Cerebellar cortex (tissue), 1 donor: ENCODE data around the gene HSD17B3.
"Not testable (repeated sequence)": the region's sequence is repeated elsewhere in the genome, so short reads cannot be mapped to it uniquely, and the experiment has no call there.

Source experiments
- DNase-seq: peaks from one replicate; pipeline ENCODE4 v3.0.0-alpha.2; 2015; ENCODE audit warnings: low spot score

HSD17B3 gene

DNA sequence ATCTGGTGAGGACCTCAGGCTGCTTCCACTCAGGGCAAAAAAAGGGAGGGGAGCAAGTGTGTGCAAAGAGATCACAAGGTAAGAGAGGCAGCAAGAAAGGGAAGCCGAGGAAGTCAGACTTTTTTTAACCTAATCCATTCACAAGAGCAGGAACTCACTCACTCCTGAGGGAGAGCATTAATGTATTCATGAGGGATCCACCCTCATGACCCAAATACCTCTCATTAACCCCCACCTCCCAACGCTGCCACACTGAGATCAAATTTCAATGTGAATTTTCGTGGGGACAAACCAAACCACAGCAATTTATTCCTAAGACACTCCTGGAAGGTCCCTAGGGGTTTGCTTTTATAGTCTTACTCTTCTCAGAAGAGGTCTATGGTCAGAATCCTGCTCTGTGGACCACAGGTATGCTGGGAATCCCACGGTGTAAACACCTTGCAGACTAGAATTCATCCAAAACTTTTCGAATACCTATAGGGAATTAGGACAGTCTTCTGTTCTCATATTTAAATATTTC, 108.7 kb downstream of the HSD17B3 start:
- DNase-seq: no peak

DNA sequence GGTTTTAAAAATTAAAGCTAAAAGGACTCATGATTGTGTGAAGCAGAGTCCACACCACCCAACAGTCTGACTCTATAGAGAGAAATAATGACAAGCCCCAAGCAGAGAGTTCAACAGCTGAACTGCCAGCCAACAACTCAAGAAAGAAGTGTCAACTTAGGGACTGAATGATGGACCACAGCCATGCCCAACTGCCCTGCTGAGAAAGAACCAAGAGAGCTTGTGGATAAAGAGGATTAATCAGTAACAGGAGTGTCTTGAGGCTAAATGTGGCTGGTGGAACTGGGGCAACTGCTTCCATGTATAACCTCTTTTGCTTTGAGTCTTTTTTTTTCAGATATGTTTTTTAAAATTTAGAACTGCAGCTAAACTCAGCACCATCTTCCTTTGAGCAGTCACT, 109.3 kb downstream of the HSD17B3 start:
- DNase-seq: no peak

DNA sequence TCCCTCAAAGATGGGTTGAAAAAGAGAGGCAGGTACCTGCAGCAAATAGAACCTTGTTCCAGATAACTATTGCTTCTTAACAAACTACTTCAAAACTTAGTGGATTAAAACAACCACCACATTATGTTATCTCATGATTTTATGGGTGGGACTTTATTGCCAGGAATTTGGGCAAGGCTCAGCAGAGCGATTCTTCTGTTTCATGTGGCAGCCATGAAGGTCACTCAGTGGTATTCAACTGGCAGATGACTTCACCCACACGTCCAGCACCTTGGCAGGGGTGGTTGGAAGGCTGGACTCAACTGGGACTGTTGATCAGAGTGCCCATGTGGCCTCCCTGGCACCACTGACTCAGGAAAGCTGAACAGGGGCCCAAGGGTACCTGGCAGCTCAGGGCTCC, 112.0 kb downstream of the HSD17B3 start:
- no peak for DNase-seq

DNA sequence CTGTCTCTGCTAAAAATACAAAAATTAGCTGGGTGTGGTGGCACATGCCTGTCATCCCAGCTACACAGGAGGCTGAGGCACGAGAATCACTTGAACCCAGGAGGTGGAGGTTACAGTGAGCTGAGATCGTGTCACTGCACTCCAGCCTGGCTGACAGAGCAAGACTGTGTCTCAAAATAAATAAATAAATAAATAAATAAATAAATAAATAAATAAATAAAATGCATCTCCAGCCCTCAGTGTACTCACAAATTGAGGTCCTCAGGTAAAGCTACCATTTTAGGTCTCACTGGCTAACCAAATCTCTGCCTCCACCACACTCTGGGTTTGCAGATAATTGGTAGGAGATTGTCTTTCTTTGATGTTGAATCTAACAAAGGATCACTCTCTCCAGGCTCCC, 112.4 kb downstream of the HSD17B3 start:
- DNase-seq: not testable (repeated sequence)

DNA sequence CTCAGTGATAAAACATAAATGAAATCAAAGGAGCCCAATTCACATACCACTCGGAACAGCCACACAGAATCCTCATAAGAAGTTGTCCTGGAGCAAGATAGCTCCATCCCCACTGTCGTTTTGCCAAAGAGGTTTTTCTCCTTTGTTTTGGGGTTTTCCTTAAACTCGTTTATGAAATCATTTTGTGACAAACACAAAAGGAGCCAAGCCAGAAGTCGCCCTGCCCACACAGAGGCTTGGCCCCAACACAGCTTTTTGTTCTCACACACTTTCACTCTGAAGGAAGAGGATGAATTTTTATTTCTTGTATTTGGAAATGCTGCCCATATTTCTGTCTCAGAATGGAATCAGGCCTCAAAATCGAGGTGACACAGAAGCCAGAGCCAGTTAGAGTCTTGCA, 113.4 kb downstream of the HSD17B3 start:
- DNase-seq: no peak

DNA sequence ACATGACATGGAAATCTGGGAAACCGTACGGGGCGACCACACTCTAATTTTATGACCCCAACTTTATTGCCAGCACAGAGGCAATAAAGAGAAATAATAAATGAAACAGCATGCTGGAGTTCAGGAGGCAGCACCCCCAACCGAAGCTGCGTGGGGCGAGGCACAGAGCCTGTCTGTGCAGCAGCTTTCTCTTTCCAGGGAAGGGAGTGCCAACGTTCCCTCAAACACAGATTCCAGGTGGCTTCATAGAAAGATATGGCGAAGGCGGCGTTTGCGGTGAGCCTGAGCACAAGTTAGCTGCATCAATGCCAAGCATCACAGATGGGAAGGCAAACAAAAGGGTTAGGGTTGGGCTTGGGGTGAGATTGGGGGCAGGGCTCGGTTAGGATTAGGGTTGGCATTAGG, 114.8 kb downstream of the HSD17B3 start:
- DNase-seq: no peak

DNA sequence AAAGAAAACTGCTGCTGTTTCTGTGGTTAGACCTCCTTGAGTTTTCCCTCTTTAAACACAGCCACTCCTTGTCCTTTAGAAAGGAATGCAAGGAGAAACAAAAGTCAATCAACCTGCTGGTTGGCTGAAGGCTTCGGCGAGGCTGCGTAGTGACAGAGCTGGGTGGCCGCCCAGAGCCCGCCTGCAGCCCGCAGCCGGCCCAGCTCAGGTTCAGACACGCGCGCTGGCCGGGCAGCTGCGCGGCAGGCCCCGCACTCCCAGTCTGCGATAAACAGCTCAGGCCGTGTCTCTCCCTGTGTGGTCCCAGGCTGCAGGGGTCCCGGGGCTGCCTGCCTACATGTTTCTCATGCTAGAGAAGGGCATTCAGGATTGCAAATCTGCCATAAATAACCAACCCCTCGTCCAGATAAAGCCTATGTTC, 115.4 kb downstream of the HSD17B3 start:
- DNase-seq: no peak

DNA sequence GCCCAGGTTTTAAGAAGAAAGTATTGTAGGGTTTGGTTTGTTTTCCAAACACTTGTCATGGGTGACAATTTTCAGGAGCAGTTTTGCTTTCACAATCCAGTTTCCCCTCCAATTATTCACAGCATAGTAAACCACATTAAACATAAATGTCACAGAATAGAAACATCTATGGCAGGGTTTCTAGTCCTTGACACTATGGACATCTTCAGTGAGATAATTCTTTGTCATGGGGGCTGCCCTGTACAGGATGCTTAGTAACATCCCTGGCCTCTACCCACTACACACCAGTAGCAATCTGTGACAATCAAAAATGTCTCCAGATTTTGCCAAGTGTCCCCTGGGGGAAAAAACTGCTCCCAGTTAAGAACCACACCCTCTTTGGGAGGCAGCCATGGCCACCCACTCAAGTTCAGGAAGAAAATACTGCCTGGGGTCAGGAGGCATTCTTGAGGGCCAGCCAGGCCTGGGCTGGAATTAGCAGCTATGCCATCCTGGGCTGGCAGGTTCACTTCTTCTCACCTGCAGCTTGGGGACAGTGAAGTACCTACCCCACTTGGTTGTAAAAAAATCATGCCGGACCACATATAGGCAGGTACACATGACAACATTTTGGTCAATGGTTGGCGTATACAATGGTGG, 116.3 kb downstream of the HSD17B3 start:
- no peak for DNase-seq
